Endothelial cell of umbilical vein (primary cell): ENCODE results near the gene CC2D2A. TPM values are rescaled to one million over a fixed set of nuclear protein-coding genes. Genes with fewer than 3 reads are reported as not detected.

ENCODE experiments used
- BruUV-seq: library from RNA; stranded (reverse); fragments of 400-500 nt; replicated peaks from 2 replicates; lab custom pipeline; 2021; lab: Mats Ljungman, UMichigan
- CTCF ChIA-PET: fragments of 300-600, 350-600 bp; sonication (Branson Sonifier 250); formaldehyde crosslinking; loops from one replicate; lab custom pipeline; 2021; ENCODE audit warnings: antibody characterized with exemption, inconsistent platforms; lab: Charles Lee
- POLR2A ChIA-PET: fragments of 300-600, 350-600 bp; sonication (Branson Sonifier 250); formaldehyde crosslinking; loops from one replicate; lab custom pipeline; 2021; ENCODE audit warnings: antibody characterized with exemption, inconsistent platforms; lab: Charles Lee
- DNase-seq: peaks from one replicate; pipeline ENCODE4 v3.0.0-alpha.2; 2011; ENCODE audit warnings: low read depth, low spot score
- FAIRE-seq: peaks from 2 replicates; lab custom pipeline; 2011; peaks lifted over from hg19 to GRCh38; lab: Jason Lieb, UNC
- H2AFZ ChIP-seq: 2 replicates; pipeline ENCODE4 v1.6.0; 2012; ENCODE audit warnings: low read depth, low read length, control low read depth, inconsistent platforms
- H3K27ac ChIP-seq: 2 replicates; pipeline ENCODE4 v1.5.1; 2011; ENCODE audit warnings: low read depth, mild to moderate bottlenecking, control low read depth, low read length, moderate library complexity; ENCODE audit not compliant: insufficient read depth
- H3K27me3 ChIP-seq, 2 experiments: 2 replicates each; pipeline versions ENCODE4 v1.6.0 to v1.6.1; 2011; ENCODE audit warnings: low read length in 2 of 2, mixed read lengths in 1 of 2; ENCODE audit not compliant: control insufficient read depth in 2 of 2, insufficient read depth in 2 of 2
- H3K36me3 ChIP-seq, 2 experiments: 2 replicates in 1 of 2; 3 replicates in 1 of 2; pipeline ENCODE4 v1.5.1; 2011; ENCODE audit warnings: low read length in 2 of 2, mild to moderate bottlenecking in 1 of 2, moderate library complexity in 1 of 2; ENCODE audit not compliant: control insufficient read depth in 2 of 2, insufficient read depth in 2 of 2; ENCODE audit errors: extremely low read depth in 1 of 2
- H3K4me1 ChIP-seq: 3 replicates; pipeline ENCODE4 v1.5.1; 2011; ENCODE audit warnings: mild to moderate bottlenecking, low read length; ENCODE audit not compliant: control insufficient read depth, insufficient read depth; ENCODE audit errors: extremely low read depth
- H3K4me2 ChIP-seq: 2 replicates; pipeline ENCODE4 v1.6.1; 2011; ENCODE audit warnings: low read length, control low read depth, mixed read lengths; ENCODE audit not compliant: insufficient read depth
- H3K4me3 ChIP-seq, 3 experiments: fragments of 200-600 bp in 1 of 3; sonication (generic), shearing (Covaris generic) in 1 of 3; replicated peaks in 1 of 3; 2 replicates each; pipeline ENCODE4 v1.5.1; 2011 to 2016; ENCODE audit warnings: control low read depth in 3 of 3, low read length in 3 of 3, mild to moderate bottlenecking in 2 of 3, inconsistent platforms in 1 of 3, low read depth in 1 of 3, moderate library complexity in 1 of 3; ENCODE audit not compliant: insufficient read depth in 1 of 3
- H3K79me2 ChIP-seq: 2 replicates; pipeline ENCODE4 v1.6.0; 2012; ENCODE audit warnings: low read length, inconsistent platforms; ENCODE audit not compliant: control insufficient read depth, insufficient read depth
- H3K9ac ChIP-seq: replicated peaks from 2 replicates; pipeline ENCODE3; 2011; ENCODE audit warnings: low read length, control low read depth; ENCODE audit not compliant: insufficient read depth; ENCODE audit errors: extremely low read depth
- H3K9me1 ChIP-seq: replicated peaks from 3 replicates; pipeline ENCODE4 v1.6.0; 2011; ENCODE audit warnings: mild to moderate bottlenecking, low read length; ENCODE audit not compliant: control insufficient read depth, insufficient read depth; ENCODE audit errors: extremely low read depth
- H3K9me3 ChIP-seq: replicated peaks from 2 replicates; pipeline ENCODE4 v1.5.1; 2012; ENCODE audit warnings: low read length, inconsistent platforms; ENCODE audit not compliant: control insufficient read depth, insufficient read depth
- H4K20me1 ChIP-seq: replicated peaks from 2 replicates; pipeline ENCODE3; 2011; ENCODE audit warnings: mild to moderate bottlenecking, low read length; ENCODE audit not compliant: control insufficient read depth, insufficient read depth; ENCODE audit errors: extremely low read depth
- EZH2 ChIP-seq: IDR thresholded peaks from 2 replicates; pipeline ENCODE4 v1.6.1; 2012; ENCODE audit warnings: borderline replicate concordance, low read depth, mild to moderate bottlenecking, moderate library complexity, low read length, inconsistent platforms; ENCODE audit not compliant: severe bottlenecking
- FOS ChIP-seq: IDR thresholded peaks from 2 replicates; pipeline ENCODE4 v1.6.1; 2011; ENCODE audit warnings: mild to moderate bottlenecking, low read length, moderate library complexity, borderline replicate concordance; ENCODE audit not compliant: insufficient read depth
- GATA2 ChIP-seq: IDR thresholded peaks from 2 replicates; pipeline ENCODE4 v1.7.0; 2011; ENCODE audit warnings: low read depth, mild to moderate bottlenecking, moderate library complexity, mixed read lengths, low read length; ENCODE audit not compliant: insufficient read length, insufficient read depth
- JUN ChIP-seq: IDR thresholded peaks from 2 replicates; pipeline ENCODE4 v1.6.1; 2011; ENCODE audit warnings: borderline replicate concordance, low read depth; ENCODE audit not compliant: insufficient read length, insufficient read depth
- MYC ChIP-seq: IDR thresholded peaks from one replicate; pipeline ENCODE4 v1.6.1; 2011; ENCODE audit warnings: mild to moderate bottlenecking, low read depth, low read length
- POLR2A ChIP-seq: IDR thresholded peaks from 2 replicates; pipeline ENCODE4 v1.6.1; 2012; ENCODE audit warnings: low read depth, mild to moderate bottlenecking, control low read depth, low read length
- POLR2AphosphoS5 ChIP-seq: IDR thresholded peaks from 2 replicates; pipeline ENCODE4 v1.6.1; 2012; ENCODE audit warnings: low read depth, mild to moderate bottlenecking, control low read depth, low read length, moderate library complexity; ENCODE audit not compliant: insufficient read depth
- dilution Hi-C: fragments of 300-500 bp; cut with MboI; formaldehyde crosslinking; loops from one replicate; pipeline ENCODE4 v1.15.0; 2019; ENCODE audit warnings: low sequenced_read_pairs; ENCODE audit not compliant: extremely low pct_ligation_motif_present
- intact Hi-C: fragments of 100-400 bp; cut with micrococcal nuclease; formaldehyde crosslinking; loops from one replicate; pipeline ENCODE4 v1.10.0; 2022
- polyA plus RNA-seq, 4 experiments: library from polyadenylated mRNA; depleted of rRNA in 3 of 4; stranded (reverse) in 3 of 4; unstranded in 1 of 4; fragments of >200 nt; gene quantifications; 2 replicates each; pipeline versions ENCODE4 v1.2.1 to v1.2.3, GENCODE V29; 2011 to 2012; ENCODE audit warnings: missing spikeins in 1 of 4
- total RNA-seq: library from RNA; stranded (reverse); gene quantifications from 2 replicates; pipeline ENCODE4 v1.2.3, GENCODE V29; 2021
- TF ChIP-seq, protein P1 (sequence below), 2 donors: IDR thresholded peaks; 1 replicate in 1 of 2; 2 replicates in 1 of 2; pipeline ENCODE4 v1.5.1; 2011; ENCODE audit warnings: low read length in 2 of 2, mild to moderate bottlenecking in 2 of 2, moderate library complexity in 2 of 2, control low read depth in 1 of 2, inconsistent platforms in 1 of 2, low read depth in 1 of 2; ENCODE audit not compliant: insufficient read depth in 1 of 2; ENCODE audit errors: extremely low read depth in 1 of 2
- TF ChIP-seq, protein P2 (sequence below): IDR thresholded peaks from 2 replicates; pipeline ENCODE4 v1.6.1; 2011; ENCODE audit not compliant: insufficient read depth, insufficient read length

Gene CC2D2A
- total and polyA plus RNA-seq, 2 donors (not counting 3 experiments of a cell fraction or from before 2014, with no cell fraction given): 10.2 to 22.4 TPM

DNA sequence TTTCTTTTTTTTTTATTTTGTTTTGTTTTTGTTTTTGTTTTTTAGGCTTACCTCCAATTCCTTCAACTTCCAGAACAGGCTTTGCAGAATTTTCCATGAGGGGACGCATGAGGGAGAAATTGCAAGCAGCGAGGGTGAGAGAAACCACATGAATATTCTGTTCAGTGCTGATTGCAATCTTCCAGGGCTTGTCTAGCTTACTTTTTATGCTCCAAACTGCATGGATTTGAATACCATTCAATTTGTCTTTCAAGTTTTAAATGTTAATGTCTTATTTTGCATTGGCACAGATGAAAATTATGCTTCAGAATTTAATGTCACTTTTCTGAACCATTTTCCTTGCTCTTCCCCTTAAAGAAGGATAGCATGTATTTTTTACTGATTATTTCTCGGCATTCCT is 32.7 kb downstream of the CC2D2A start:
- no peaks in the 10 kb centered on the region for H4K20me1 ChIP-seq
- H3K27me3 ChIP-seq: no peaks in the 10 kb centered on the region
- TF ChIP-seq FOS (no peak), POLR2AphosphoS5 (no peak), GATA2 (no peak), POLR2A (no peak), MYC (no peak), EZH2 (no peak), JUN (no peak)
- TF ChIP-seq, protein P1, sequence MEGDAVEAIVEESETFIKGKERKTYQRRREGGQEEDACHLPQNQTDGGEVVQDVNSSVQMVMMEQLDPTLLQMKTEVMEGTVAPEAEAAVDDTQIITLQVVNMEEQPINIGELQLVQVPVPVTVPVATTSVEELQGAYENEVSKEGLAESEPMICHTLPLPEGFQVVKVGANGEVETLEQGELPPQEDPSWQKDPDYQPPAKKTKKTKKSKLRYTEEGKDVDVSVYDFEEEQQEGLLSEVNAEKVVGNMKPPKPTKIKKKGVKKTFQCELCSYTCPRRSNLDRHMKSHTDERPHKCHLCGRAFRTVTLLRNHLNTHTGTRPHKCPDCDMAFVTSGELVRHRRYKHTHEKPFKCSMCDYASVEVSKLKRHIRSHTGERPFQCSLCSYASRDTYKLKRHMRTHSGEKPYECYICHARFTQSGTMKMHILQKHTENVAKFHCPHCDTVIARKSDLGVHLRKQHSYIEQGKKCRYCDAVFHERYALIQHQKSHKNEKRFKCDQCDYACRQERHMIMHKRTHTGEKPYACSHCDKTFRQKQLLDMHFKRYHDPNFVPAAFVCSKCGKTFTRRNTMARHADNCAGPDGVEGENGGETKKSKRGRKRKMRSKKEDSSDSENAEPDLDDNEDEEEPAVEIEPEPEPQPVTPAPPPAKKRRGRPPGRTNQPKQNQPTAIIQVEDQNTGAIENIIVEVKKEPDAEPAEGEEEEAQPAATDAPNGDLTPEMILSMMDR (IDR thresholded peaks at IDR 0.05; ENCODE audit: extremely low read depth in 1 of 2, insufficient read depth in 1 of 2, low read depth in 1 of 2, low read length in 2 of 2): no peak
- TF ChIP-seq, protein P2, sequence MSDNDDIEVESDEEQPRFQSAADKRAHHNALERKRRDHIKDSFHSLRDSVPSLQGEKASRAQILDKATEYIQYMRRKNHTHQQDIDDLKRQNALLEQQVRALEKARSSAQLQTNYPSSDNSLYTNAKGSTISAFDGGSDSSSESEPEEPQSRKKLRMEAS: no peak
- no TSS peak for BruUV-seq
- dilution Hi-C loops: no loop called here
- CTCF ChIA-PET: no interaction called here
- H3K9me3 ChIP-seq: no peaks in the 10 kb centered on the region
- no peak overlapping the region for H3K27ac ChIP-seq
- H3K4me3 ChIP-seq: no peak overlapping the region
- H3K36me3 ChIP-seq: no peaks in the 10 kb centered on the region
- FAIRE-seq (no peak), DNase-seq (no peak)
- no peak overlapping the region for H3K4me2 ChIP-seq
- H3K9me1 ChIP-seq: no peaks in the 10 kb centered on the region
- POLR2A ChIA-PET: no interaction called here
- H3K4me1 ChIP-seq: peaks cover 3% of the 10 kb centered on the region
- no peak overlapping the region for H3K9ac ChIP-seq
- H2AFZ ChIP-seq: no peak overlapping the region
- H3K79me2 ChIP-seq: no peaks in the 10 kb centered on the region
- intact Hi-C loops: no loop called here
